Measurements from ENCODE around the gene TMX4.

DNA sequence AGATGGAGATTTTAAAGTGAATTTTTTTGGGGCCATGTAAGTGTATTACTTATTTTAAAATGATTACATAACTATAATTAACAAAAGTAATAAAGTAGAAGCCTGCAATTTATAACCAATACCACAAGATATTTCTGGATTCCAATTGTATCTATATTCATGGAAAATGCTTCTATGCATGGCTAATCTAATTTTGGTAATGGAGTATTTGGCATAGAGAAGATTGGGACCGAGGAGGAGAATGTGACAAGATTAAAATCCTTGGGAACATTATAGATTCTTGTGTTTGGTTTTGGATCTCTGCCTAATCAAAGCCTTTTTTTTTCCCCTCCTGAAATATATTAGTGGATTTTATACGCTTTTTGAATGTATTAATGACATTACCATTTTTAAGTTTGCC is 12.9 kb upstream of the TMX4 start:
- no peak for TF ChIP-seq EZH2 (IDR thresholded peaks at IDR 0.05; ENCODE audit: borderline replicate concordance, low read depth, low read length, poor library complexity, severe bottlenecking)
- TF ChIP-seq, protein P1, sequence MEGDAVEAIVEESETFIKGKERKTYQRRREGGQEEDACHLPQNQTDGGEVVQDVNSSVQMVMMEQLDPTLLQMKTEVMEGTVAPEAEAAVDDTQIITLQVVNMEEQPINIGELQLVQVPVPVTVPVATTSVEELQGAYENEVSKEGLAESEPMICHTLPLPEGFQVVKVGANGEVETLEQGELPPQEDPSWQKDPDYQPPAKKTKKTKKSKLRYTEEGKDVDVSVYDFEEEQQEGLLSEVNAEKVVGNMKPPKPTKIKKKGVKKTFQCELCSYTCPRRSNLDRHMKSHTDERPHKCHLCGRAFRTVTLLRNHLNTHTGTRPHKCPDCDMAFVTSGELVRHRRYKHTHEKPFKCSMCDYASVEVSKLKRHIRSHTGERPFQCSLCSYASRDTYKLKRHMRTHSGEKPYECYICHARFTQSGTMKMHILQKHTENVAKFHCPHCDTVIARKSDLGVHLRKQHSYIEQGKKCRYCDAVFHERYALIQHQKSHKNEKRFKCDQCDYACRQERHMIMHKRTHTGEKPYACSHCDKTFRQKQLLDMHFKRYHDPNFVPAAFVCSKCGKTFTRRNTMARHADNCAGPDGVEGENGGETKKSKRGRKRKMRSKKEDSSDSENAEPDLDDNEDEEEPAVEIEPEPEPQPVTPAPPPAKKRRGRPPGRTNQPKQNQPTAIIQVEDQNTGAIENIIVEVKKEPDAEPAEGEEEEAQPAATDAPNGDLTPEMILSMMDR (conservative IDR thresholded peaks at IDR 0.05; ENCODE audit: low read depth, low read length): no peak

All from A673 (cell line).